Sigmoid colon (tissue), 4 donors: ENCODE measurements around the gene PHACTR3.

ENCODE experiments used
- CTCF ChIP-seq, 4 experiments: fragments of 450-650 bp in 3 of 4; fragments of 200-600 bp in 1 of 4; IDR thresholded peaks; one replicate each; pipeline ENCODE4 v1.5.1; 2016 to 2019; ENCODE audit warnings: antibody characterized with exemption in 4 of 4, mild to moderate bottlenecking in 3 of 4, moderate library complexity in 2 of 4
- POLR2AphosphoS5 ChIP-seq, 4 donors: sonication (generic); formaldehyde crosslinking; IDR thresholded peaks; one replicate each; pipeline ENCODE4 v1.6.1; 2017; ENCODE audit warnings: antibody characterized with exemption in 4 of 4

- TF ChIP-seq POLR2AphosphoS5 (IDR thresholded peaks at IDR 0.05): no peak
- TF ChIP-seq CTCF (IDR thresholded peaks at IDR 0.05): no peak
These were observed 13.8 kb downstream of the PHACTR3 start for GRCh38 chr20:59618131-59618530.
